Cardiac ventricle fibroblast (primary cell): ENCODE measurements around the gene SI. TPM values are rescaled to one million over a fixed set of nuclear protein-coding genes. Genes with fewer than 3 reads are reported as not detected.

Source experiments
- total RNA-seq: library from RNA; depleted of rRNA; stranded (reverse); fragments of >200 nt; gene quantifications from 2 replicates; pipeline ENCODE4 v1.2.3, GENCODE V29; 2015

SI gene
- not detected in 2 replicates for total RNA-seq

GRCh38 chr3:165078293-165078692 is at the start of gene SI:
Gene SI (minus strand): TSS chr3:165078496. CDS start chr3:165076012, 2,484 bp downstream.

Other genes starting within 250 kb of the SI start
- not detected in 2 replicates for gene SLITRK3, start 117.9 kb upstream of the SI start, total RNA-seq